ENCODE data around the gene COBL.

Gene COBL

GRCh38 chr7:51327287-51327717, 10.7 kb upstream of the COBL start:
- no peak for DNase-seq

DNA sequence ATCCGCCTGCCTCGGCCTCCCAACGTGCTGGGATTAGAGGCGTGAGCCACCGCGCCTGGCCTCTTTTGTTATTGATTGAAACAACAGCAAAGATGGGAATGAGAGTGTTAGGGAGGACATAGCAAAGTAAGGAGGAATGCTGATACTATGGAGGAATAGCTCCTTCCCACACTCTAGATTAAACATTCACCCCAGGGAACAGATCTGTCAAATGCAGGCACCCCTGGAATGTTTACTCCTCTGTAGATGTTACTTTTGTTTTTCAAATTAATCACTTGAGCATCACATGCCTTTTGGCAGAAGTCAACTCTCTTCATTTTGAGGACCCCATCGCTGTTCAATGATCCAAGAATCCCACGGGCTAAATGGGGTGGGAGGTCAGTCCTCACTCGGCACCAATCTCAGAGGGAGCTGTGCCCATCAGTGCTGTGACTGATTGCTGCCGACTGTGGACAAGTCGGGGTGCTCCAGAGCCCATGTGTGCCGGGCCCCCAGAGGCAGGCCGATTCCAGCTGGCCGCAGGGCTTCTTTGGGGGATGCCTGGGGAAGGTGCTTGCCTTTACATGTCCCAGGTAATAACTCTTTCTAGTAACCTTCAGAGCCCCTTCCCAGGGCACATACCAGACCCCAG, 10.2 kb upstream of the COBL start:
- DNase-seq = no peak

GRCh38 chr7:51325908-51326307, 9.3 kb upstream of the COBL start:
- DNase-seq = no peak

GRCh38 chr7:51325261-51325676, 8.7 kb upstream of the COBL start:
- no peak for DNase-seq

GRCh38 chr7:51324206-51324898, 7.7 kb upstream of the COBL start:
- peak; percentile 59 to 74 for DNase-seq

DNA sequence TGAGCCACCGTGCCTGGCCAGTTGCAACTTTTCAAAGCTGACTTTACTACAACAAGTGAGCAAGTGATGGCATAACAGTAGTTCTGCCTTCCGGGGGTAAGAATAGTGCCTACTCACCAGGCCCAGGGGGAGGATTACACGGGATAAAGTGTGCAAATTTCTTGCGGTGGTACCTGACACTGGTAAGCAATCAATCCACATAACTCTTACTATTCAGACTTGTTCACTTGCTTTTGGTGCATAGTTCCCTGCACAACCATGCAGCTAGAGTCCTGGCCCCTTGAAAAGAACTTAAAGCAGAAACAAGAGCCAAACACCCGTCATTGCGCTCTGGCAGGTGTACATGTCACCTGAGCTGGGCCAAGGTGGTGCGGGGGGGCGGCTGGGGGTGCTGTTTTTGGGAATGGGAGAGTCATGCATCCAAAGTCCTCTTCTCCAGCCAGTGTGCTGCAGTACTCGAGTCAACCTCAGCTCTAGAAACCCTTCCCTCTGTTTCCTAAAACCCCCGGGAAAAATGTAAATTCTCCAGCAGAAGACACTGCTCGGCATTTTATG, 5.4 kb upstream of the COBL start:
- no peak for DNase-seq

GRCh38 chr7:51318886-51319579, 2.4 kb upstream of the COBL start:
- DNase-seq = no peak

GRCh38 chr7:51318001-51318400, 1.4 kb upstream of the COBL start:
- no peak for DNase-seq

- no peak for DNase-seq
These were observed 937 bp upstream of the COBL start for GRCh38 chr7:51317582-51317910.

DNA sequence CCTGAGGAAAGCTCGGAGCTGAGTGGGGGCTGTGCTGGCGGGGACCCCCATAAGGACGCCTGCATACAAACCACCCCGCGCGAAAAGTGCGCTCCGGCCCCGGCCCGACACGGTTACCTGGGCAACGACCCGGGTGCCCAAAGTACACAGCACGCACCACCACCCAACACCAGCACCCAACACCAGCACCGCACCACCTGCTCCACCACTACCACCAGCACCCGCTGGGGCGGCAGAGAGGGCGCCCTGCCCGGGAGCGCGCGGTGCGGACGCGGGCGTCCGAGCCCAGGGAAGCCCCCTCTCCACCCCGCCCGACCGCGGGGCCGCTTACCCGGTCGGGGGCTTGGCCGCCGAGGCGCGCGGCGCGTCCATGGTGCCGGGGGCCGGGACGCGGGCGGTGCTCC, 345 bp downstream of the COBL start:
- DNase-seq = no peak

- no peak for DNase-seq
These were observed 982 bp downstream of the COBL start for GRCh38 chr7:51315393-51316261.

- no peak for DNase-seq
These were observed 1.9 kb downstream of the COBL start for GRCh38 chr7:51314726-51315125.

DNA sequence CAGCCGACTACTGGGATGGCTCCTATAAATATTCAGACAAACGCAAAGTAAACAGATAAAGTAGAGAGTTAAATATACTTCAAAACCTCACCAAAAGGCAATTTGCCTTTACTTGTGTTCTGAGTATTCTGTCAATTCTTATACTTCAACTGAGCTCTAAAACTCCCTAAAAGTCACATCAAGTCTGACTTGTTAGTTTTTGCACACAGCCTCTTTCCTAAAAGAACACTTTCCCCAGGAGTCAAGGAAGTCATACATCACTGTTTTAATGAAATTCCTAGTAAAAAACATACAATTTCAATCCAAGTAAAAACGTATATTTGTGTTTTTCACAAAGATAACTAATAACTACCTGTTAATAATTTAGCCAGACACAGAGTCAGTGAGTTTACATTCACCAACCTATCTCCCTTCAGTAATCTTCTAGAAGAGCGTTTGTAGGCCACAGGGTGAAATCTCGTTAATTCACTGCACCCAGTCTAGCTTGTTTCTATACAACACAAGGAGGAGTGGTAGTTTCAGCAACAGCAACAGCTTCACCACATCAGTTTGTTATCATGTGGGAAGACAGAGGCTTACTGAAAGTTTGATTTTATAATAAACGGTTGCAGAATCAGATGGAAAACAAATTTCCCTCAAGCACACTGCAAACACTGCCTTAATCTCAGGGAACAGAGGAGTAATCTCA, 2.7 kb downstream of the COBL start:
- DNase-seq = no peak

- no peak for DNase-seq
These were observed 3.5 kb downstream of the COBL start for GRCh38 chr7:51312951-51313737.

- DNase-seq = no peak
These were observed 5.4 kb downstream of the COBL start for GRCh38 chr7:51311166-51311565.

DNA sequence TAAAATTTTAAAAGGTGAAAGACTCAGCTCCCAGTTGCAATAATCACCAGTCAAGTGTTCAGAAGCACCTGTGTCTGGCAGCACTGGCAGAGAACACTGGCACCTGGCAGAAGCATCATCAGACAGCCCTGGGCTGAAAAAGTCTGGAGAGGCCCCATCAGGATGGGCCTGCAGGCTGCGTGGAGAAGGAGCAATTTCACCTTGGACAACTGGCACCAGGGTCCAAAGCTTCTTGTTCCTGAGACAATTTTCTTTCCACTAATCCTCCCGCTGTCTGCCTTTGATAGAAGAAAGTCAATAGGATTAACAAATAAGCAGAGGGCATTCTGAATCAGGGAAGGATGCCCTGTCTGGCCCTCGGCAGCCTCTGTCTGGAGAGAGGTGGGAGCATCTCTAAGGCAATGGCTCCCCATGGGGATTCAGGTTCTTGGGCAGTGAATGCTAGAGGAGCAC, 6.5 kb downstream of the COBL start:
- no peak for DNase-seq

GRCh38 chr7:51309361-51310130, 7.1 kb downstream of the COBL start:
- DNase-seq = no peak

DNA sequence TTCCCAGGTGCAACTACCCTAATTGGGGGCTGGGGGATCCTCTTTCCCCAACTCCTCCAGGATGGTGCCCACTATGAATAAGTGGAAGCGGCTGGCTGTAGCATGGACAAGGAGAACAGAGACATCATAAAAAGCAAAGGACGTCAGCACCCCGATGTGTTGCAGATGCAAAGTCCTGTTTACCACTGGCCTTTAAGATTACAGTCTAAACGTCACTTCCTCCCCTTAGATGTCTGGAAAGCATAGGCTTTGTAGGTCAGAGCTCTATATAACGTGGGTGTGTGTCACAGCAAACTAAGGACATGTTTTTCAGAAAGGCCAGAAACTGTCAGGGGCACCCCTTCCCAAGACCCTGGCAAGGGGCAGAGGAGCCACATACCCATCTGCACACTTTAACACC, 7.9 kb downstream of the COBL start:
- DNase-seq = no peak

DNA sequence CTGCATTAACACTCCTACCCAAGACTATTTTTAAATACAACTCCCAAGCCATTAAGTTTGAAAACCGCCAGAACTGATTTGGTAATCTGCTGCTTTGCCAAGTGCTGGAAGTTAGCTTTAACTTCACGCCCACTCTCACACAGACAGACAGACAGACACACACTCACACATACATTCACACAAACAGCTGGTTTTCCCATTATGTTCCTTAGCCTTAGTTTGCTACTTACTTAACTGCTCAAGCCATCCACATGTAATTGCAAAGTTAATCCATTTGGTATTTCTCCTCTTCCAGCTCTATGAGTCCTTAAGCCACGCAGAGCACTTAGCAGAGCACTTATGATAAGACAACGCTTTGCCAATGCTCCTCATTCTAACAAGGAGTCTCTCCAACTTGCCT, 8.3 kb downstream of the COBL start:
- no peak for DNase-seq

- DNase-seq = no peak
These were observed 8.9 kb downstream of the COBL start for GRCh38 chr7:51307651-51308210.

Measured in inflammatory macrophage treated with lipopolysaccharide for 1 hour (primary cell).